Right lobe of liver (tissue), 6 donors: ENCODE results near the gene EEF1A1. TPM values are rescaled to one million over a fixed set of nuclear protein-coding genes. Genes with fewer than 3 reads are reported as not detected.
A peak's percentile ranks its signal among the peaks of the same experiment; 100 is the strongest.
"Not testable (repeated sequence)": the region's sequence is repeated elsewhere in the genome, so short reads cannot be mapped to it uniquely, and the experiment has no call there.

ENCODE experiments used
- ATAC-seq, 4 donors: fragments of 200-7000 bp; cut with Tn5 transposase; one replicate each; pipeline ENCODE4 v1.9.1; 2020; ENCODE audit warnings: mild to moderate bottlenecking in 4 of 4, moderate library complexity in 4 of 4
- DNase-seq, 3 donors: peaks; one replicate each; pipeline ENCODE4 v3.0.0-alpha.2; 2020
- H3K27ac ChIP-seq, 3 donors: fragments of 200-600 bp; one replicate each; pipeline ENCODE4 v1.8.0; 2022
- H3K27me3 ChIP-seq, 2 donors: fragments of 200-600 bp; one replicate each; pipeline ENCODE4 v1.8.0; 2022
- H3K36me3 ChIP-seq, 4 donors: fragments of 200-600 bp; sonication (generic) in 1 of 4; one replicate each; pipeline versions ENCODE4 v1.5.1 to v1.8.0; 2017 to 2022; ENCODE audit warnings: control low read depth in 1 of 4
- H3K4me1 ChIP-seq, 4 donors: fragments of 200-600 bp; sonication (generic) in 1 of 4; one replicate each; pipeline versions ENCODE4 v1.5.1 to v1.8.0; 2017 to 2022; ENCODE audit warnings: control low read depth in 1 of 4
- H3K4me3 ChIP-seq, 3 donors: fragments of 200-600 bp; one replicate each; pipeline ENCODE4 v1.8.0; 2022
- H3K9me3 ChIP-seq, 4 donors: fragments of 200-600 bp; sonication (generic) in 1 of 4; one replicate each; pipeline versions ENCODE4 v1.5.1 to v1.8.0; 2017 to 2022; ENCODE audit warnings: control low read depth in 1 of 4
- POLR2A ChIP-seq: fragments of 450-650 bp; IDR thresholded peaks from one replicate; pipeline ENCODE4 v1.6.1; 2017; ENCODE audit warnings: antibody characterized with exemption, mild to moderate bottlenecking
- WGBS: methylation state at CpG from one replicate; pipeline ENCODE4 v1.1.6; 2018; ENCODE audit warnings: low coverage, low lambda C conversion rate; ENCODE audit not compliant: insufficient coverage; ENCODE audit errors: missing lambda C conversion rate; 5-methylcytosine and 5-hydroxymethylcytosine counted together
- intact Hi-C, 2 donors: fragments of 100-400 bp; cut with DNase I; formaldehyde crosslinking; loops; one replicate each; pipeline versions ENCODE4 v1.11.2 to v1.14.1; 2022
- long read RNA-seq: library from polyadenylated mRNA; unstranded; transcript quantifications from one replicate; pipeline ENCODE4 v2.0.0, GENCODE V29; 2019
- total RNA-seq, 6 experiments: library from RNA; depleted of rRNA in 2 of 6; stranded (reverse); fragments of >200 nt in 2 of 6; fragmentation: NEBNext Ultra II Directional in 3 of 6; extraction: Animal tissue kit (Norgen Biotek cat#: 25700) in 3 of 6; gene quantifications; one replicate each; pipeline versions ENCODE4 v1.1.0 to v1.2.4, GENCODE V29; 2016 to 2023
- TF ChIP-seq, protein P1 (sequence below), 4 donors: fragments of 200-600 bp in 3 of 4; fragments of 450-650 bp in 1 of 4; IDR thresholded peaks; one replicate each; pipeline versions ENCODE4 v1.5.1 to v1.8.0; 2016 to 2022; ENCODE audit warnings: antibody characterized with exemption in 4 of 4, mild to moderate bottlenecking in 2 of 4
- donor health status: DM: no; HTN: yes; CAD: no.
- donor health status: DM: no; HTN: no; CAD: no.
- donor health status: DM: no; HTN: no; CAD: no.
- donor health status: DM: no; HTN: yes; CAD: no.
- donor health status: DM: no; HTN: yes; CAD: no.

Gene EEF1A1
- 1,000 to 10,000 TPM; 2,452 to 4,356 (median 3,217) TPM for total RNA-seq
- long read RNA-seq, full-length matches to known transcripts = 1,645 of 1,730 reads
- long read RNA-seq, partial matches to known transcripts = 65 of 1,730 reads
- long read RNA-seq, other reads (novel, unspliced or antisense) = 20 of 1,730 reads

DNA sequence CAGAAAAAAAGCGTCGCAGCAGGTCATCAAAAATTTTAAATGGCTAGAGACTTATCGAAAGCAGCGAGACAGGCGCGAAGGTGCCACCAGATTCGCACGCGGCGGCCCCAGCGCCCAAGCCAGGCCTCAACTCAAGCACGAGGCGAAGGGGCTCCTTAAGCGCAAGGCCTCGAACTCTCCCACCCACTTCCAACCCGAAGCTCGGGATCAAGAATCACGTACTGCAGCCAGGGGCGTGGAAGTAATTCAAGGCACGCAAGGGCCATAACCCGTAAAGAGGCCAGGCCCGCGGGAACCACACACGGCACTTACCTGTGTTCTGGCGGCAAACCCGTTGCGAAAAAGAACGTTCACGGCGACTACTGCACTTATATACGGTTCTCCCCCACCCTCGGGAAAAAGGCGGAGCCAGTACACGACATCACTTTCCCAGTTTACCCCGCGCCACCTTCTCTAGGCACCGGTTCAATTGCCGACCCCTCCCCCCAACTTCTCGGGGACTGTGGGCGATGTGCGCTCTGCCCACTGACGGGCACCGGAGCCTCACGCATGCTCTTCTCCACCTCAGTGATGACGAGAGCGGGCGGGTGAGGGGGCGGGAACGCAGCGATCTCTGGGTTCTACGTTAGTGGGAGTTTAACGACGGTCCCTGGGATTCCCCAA, at the start of gene EEF1A1:
Gene EEF1A1, minus strand, starts transcription at position 345 of the 663 bp plus-strand sequence. CDS start 1,006 bp downstream, outside the sequence.
- intact Hi-C loops = no loop called here
- Histone ChIP-seq H3K27ac (peak within 1 kb of the TSS; percentile 99), H3K9me3 (no peaks in the 10 kb centered on the region), H3K27me3 (no peaks in the 10 kb centered on the region), H3K4me3 (peak within 1 kb of the TSS; percentile 92 to 95 (median 93)), H3K36me3 (peaks cover 11 to 37% (median 27%) of the 10 kb centered on the region in 4 donors), H3K4me1 (peaks cover 0 to 41% (median 8%) of the 10 kb centered on the region in 4 donors)
- peak; percentile 100 for DNase-seq
- TF ChIP-seq, protein P1, sequence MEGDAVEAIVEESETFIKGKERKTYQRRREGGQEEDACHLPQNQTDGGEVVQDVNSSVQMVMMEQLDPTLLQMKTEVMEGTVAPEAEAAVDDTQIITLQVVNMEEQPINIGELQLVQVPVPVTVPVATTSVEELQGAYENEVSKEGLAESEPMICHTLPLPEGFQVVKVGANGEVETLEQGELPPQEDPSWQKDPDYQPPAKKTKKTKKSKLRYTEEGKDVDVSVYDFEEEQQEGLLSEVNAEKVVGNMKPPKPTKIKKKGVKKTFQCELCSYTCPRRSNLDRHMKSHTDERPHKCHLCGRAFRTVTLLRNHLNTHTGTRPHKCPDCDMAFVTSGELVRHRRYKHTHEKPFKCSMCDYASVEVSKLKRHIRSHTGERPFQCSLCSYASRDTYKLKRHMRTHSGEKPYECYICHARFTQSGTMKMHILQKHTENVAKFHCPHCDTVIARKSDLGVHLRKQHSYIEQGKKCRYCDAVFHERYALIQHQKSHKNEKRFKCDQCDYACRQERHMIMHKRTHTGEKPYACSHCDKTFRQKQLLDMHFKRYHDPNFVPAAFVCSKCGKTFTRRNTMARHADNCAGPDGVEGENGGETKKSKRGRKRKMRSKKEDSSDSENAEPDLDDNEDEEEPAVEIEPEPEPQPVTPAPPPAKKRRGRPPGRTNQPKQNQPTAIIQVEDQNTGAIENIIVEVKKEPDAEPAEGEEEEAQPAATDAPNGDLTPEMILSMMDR (IDR thresholded peaks at IDR 0.05) = no peak
- TF ChIP-seq POLR2A = peak; percentile 99
- WGBS = under 1% methylated on average over 25 of the region's 53 CpGs
- peak; percentile 83 to 93 (median 88) for ATAC-seq

DNA sequence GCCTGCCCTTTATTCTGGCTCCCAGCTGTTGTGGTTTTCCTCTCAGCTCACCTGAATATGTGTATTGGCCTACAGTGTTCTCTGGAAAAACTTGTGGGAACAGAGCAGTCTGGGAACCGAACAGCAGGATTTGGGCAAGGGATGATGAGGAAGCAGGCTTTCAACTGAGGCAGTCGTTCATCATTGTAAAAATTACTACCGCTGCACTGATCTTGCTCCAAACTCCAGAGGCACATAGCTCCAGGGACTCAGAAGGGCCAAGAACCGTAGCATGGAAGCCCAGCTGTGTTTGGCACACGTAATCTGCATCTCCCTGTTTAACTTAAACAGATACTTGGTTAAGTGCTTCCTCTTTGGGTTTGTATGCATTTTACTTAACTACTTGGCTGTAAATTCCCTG, 48.3 kb upstream of the EEF1A1 start:
- DNase-seq = no peak
- TF ChIP-seq POLR2A = no peak
- TF ChIP-seq, protein P1 (IDR thresholded peaks at IDR 0.05) = no peak
- no peaks in the 10 kb centered on the region for H3K9me3 ChIP-seq
- WGBS = 69% methylated on average over 3 of the region's 5 CpGs
- intact Hi-C loops = no loop called here
- no peak overlapping the region for H3K4me3 ChIP-seq
- H3K27me3 ChIP-seq = no peaks in the 10 kb centered on the region
- peak overlapping the region in 1 of 3 donors; percentile 88 for H3K27ac ChIP-seq
- H3K36me3 ChIP-seq = no peaks in the 10 kb centered on the region
- peaks cover 0 to 17% (median 4%) of the 10 kb centered on the region in 4 donors for H3K4me1 ChIP-seq
- ATAC-seq = no peak

DNA sequence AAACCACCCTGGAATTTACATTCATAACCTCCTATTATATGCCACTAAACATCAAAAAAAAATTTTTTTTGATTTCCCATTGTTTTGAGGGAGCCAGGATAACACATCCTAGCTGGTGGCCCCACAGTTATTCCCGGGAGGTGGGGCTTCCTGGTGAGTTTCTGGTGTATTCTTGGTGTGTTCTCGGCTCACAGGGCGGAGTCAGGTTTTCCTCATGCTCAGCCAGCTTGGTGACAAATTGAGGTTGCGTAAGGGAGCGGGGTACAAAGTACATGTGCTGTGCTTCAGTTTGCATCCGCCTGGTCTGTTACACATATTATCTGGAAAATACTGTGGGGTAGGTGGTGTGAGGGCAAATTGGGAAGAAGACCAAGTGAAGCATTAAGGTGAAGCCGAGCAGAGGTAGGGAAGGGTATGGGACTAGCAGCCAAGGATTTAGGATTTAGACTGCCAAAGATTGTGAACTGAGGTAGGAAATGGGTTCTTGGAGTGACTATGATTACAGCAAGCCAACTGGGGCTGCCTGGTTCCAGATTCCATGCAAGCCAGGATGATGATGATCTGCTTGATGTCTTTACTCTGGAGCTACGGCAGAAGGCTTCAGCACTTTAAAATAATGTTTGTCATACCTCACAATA, 46.2 kb upstream of the EEF1A1 start:
- Histone ChIP-seq H3K4me1 (peaks cover 0 to 17% (median 4%) of the 10 kb centered on the region in 4 donors), H3K27me3 (no peaks in the 10 kb centered on the region), H3K9me3 (no peaks in the 10 kb centered on the region), H3K4me3 (no peak overlapping the region), H3K36me3 (no peaks in the 10 kb centered on the region), H3K27ac (peak overlapping the region; percentile 88 to 95 (median 92))
- DNase-seq = peak; percentile 78 to 95 (median 87)
- TF ChIP-seq, protein P1 (IDR thresholded peaks at IDR 0.05) = no peak
- peak; percentile 61 for TF ChIP-seq POLR2A
- 17% methylated on average over 8 of the region's 8 CpGs for WGBS
- intact Hi-C loops = no loop called here
- peak; percentile 93 to 97 (median 95) for ATAC-seq

DNA sequence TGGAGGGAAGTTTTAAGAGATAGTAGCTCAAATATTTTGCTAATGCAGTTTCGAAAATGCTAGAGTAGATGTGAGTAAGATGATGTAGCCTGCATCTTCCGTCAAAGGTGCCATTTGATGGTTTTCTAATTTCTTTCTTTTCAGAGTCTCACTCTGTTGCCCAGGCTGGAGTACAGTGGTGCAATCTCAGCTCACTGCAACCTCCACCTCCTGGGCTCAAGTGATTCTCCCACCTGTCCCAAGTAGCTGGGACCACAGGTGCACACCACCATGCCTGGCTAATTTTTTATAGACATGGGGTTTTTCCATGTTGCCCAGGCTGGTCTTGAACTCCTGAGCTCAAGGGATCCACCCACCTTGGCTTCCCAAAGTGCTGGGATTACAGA, 45.6 kb upstream of the EEF1A1 start:
- H3K27me3 ChIP-seq, intact Hi-C loops, DNase-seq, H3K36me3 ChIP-seq, H3K4me3 ChIP-seq, H3K9me3 ChIP-seq: not testable (repeated sequence)
- peaks cover 0 to 17% (median 4%) of the 10 kb centered on the region in 4 donors for H3K4me1 ChIP-seq
- peak in 2 of 4 donors; percentile 3 to 12 for ATAC-seq
- H3K27ac ChIP-seq = peak overlapping the region; percentile 88 to 95 (median 92)
- WGBS = 100% methylated on average over 2 of the region's 2 CpGs
